HEK293T (cell line): ENCODE results near the gene CPED1.
"Not testable (repeated sequence)": the region's sequence is repeated elsewhere in the genome, so short reads cannot be mapped to it uniquely, and the experiment has no call there.

ENCODE experiments used
- CTCF ChIA-PET: fragments of 350-600 bp; formaldehyde crosslinking; extraction: SDS; loops from one replicate; lab custom pipeline; 2021; ENCODE audit warnings: antibody characterized with exemption, inconsistent platforms; lab: Yijun Ruan, JAX
- POLR2A ChIA-PET: fragments of 350-600 bp; formaldehyde crosslinking; extraction: SDS; loops from one replicate; lab custom pipeline; 2020; ENCODE audit warnings: antibody characterized with exemption, inconsistent platforms; lab: Yijun Ruan, JAX
- DNase-seq: peaks from one replicate; pipeline ENCODE4 v3.0.0; 2012; ENCODE audit warnings: mixed read lengths; ENCODE audit errors: extremely low spot score
- ARNT ChIP-seq: fragments of 450-650 bp; IDR thresholded peaks from 2 replicates; pipeline ENCODE4 v1.6.1; 2017; ENCODE audit warnings: mild to moderate bottlenecking
- BHLHE40 ChIP-seq: fragments of 450-650 bp; IDR thresholded peaks from 2 replicates; pipeline ENCODE4 v1.6.1; 2016; ENCODE audit warnings: mild to moderate bottlenecking, moderate library complexity, borderline replicate concordance
- CTBP1 ChIP-seq: fragments of 450-650 bp; IDR thresholded peaks from 2 replicates; pipeline ENCODE4 v1.6.1; 2016; ENCODE audit warnings: borderline replicate concordance
- ELF4 ChIP-seq: fragments of 450-650 bp; IDR thresholded peaks from 2 replicates; pipeline ENCODE4 v1.6.1; 2017; ENCODE audit warnings: antibody characterized with exemption
- FOXA1 ChIP-seq: fragments of 450-650 bp; IDR thresholded peaks from 2 replicates; pipeline ENCODE4 v1.6.1; 2016; ENCODE audit warnings: mild to moderate bottlenecking
- FOXK2 ChIP-seq: fragments of 450-650 bp; IDR thresholded peaks from 2 replicates; pipeline ENCODE4 v1.6.1; 2016; ENCODE audit warnings: mild to moderate bottlenecking
- FOXM1 ChIP-seq: fragments of 450-650 bp; IDR thresholded peaks from 2 replicates; pipeline ENCODE4 v1.6.1; 2017; ENCODE audit warnings: mild to moderate bottlenecking, borderline replicate concordance
- HDGF ChIP-seq: fragments of 450-650 bp; IDR thresholded peaks from 2 replicates; pipeline ENCODE4 v1.6.1; 2017; ENCODE audit warnings: antibody characterized with exemption, borderline replicate concordance
- L3MBTL2 ChIP-seq: fragments of 450-650 bp; conservative IDR thresholded peaks from 2 replicates; pipeline ENCODE4 v1.6.1; 2016; ENCODE audit warnings: mild to moderate bottlenecking
- LEF1 ChIP-seq: fragments of 450-650 bp; IDR thresholded peaks from 2 replicates; pipeline ENCODE4 v1.6.1; 2017; ENCODE audit warnings: mild to moderate bottlenecking, borderline replicate concordance
- NFRKB ChIP-seq: fragments of 450-650 bp; IDR thresholded peaks from 2 replicates; pipeline ENCODE4 v1.6.1; 2016; ENCODE audit warnings: mild to moderate bottlenecking, moderate library complexity
- PKNOX1 ChIP-seq: fragments of 450-650 bp; IDR thresholded peaks from 2 replicates; pipeline ENCODE4 v1.6.1; 2016
- SP1 ChIP-seq: fragments of 450-650 bp; IDR thresholded peaks from 2 replicates; pipeline ENCODE4 v1.6.1; 2017
- SUZ12 ChIP-seq: fragments of 450-650 bp; IDR thresholded peaks from 2 replicates; pipeline ENCODE4 v1.6.1; 2016; ENCODE audit warnings: mild to moderate bottlenecking
- TARDBP ChIP-seq: fragments of 450-650 bp; IDR thresholded peaks from 2 replicates; pipeline ENCODE4 v1.6.1; 2016
- ZNF384 ChIP-seq: fragments of 450-650 bp; IDR thresholded peaks from 2 replicates; pipeline ENCODE4 v1.6.1; 2016

The CPED1 gene

GRCh38 chr7:121219026-121219425 is 230.5 kb downstream of the CPED1 start:
- DNase-seq = no peak
- ChIA-PET POLR2A (no interaction called here), CTCF (no interaction called here)
- TF ChIP-seq ZNF384 (no peak), BHLHE40 (no peak), NFRKB (no peak), ARNT (no peak), LEF1 (no peak), SP1 (no peak), SUZ12 (no peak), ELF4 (no peak), TARDBP (no peak), CTBP1 (no peak), L3MBTL2 (no peak), PKNOX1 (no peak), FOXA1 (no peak), FOXK2 (no peak), FOXM1 (no peak)

- POLR2A ChIA-PET, CTCF ChIA-PET, DNase-seq: not testable (repeated sequence)
Observed at GRCh38 chr7:121221108-121221507, 232.6 kb downstream of the CPED1 start.

GRCh38 chr7:121228779-121229178 is 240.3 kb downstream of the CPED1 start:
- CTCF ChIA-PET = no interaction called here

GRCh38 chr7:121235201-121235600 is 246.7 kb downstream of the CPED1 start:
- ChIA-PET CTCF (no interaction called here), POLR2A (no interaction called here)
- TF ChIP-seq L3MBTL2 (no peak), SP1 (no peak), ZNF384 (no peak), TARDBP (no peak), CTBP1 (no peak), PKNOX1 (no peak), HDGF (no peak), ELF4 (no peak), SUZ12 (no peak), ARNT (no peak), BHLHE40 (no peak), FOXK2 (no peak)

More at GRCh38 chr7:121228779-121229178, 240.3 kb downstream of the CPED1 start:
- POLR2A ChIA-PET = no interaction called here
- TF ChIP-seq CTBP1 (no peak), FOXM1 (no peak), NFRKB (no peak), BHLHE40 (no peak), HDGF (no peak), TARDBP (no peak), ELF4 (no peak), L3MBTL2 (no peak), ZNF384 (no peak)
- no peak for DNase-seq

GRCh38 chr7:121237601-121238000 is 249.1 kb downstream of the CPED1 start:
- CTCF ChIA-PET = no interaction called here
- no peak for DNase-seq

More at GRCh38 chr7:121235201-121235600, 246.7 kb downstream of the CPED1 start:
- no peak for DNase-seq

More at GRCh38 chr7:121237601-121238000, 249.1 kb downstream of the CPED1 start:
- TF ChIP-seq BHLHE40 (no peak), PKNOX1 (no peak), FOXK2 (no peak), FOXA1 (no peak), ARNT (no peak), HDGF (no peak), L3MBTL2 (no peak), CTBP1 (no peak), SP1 (no peak), ZNF384 (no peak), NFRKB (no peak), ELF4 (no peak), FOXM1 (no peak), TARDBP (no peak), LEF1 (no peak)
- POLR2A ChIA-PET = no interaction called here
